GM19455 (cell line): ENCODE results near the gene SPARC.

Source experiments
- ATAC-seq: cut with Tn5 transposase; IDR thresholded peaks from one replicate; pipeline ENCODE4 v1.9.1; 2021; ENCODE audit not compliant: unreplicated experiment

The SPARC gene

GRCh38 chr5:151679421-151680155, 7.1 kb downstream of the SPARC start:
- ATAC-seq, result no peak

GRCh38 chr5:151678713-151679112, 8.0 kb downstream of the SPARC start:
- ATAC-seq, result no peak

GRCh38 chr5:151677776-151678545, 8.8 kb downstream of the SPARC start:
- ATAC-seq, result no peak

- no peak for ATAC-seq
These were observed 10.0 kb downstream of the SPARC start for GRCh38 chr5:151676719-151677118.

- ATAC-seq, result no peak
These were observed 10.4 kb downstream of the SPARC start for GRCh38 chr5:151676314-151676712.

- ATAC-seq, result no peak
These were observed 11.0 kb downstream of the SPARC start for GRCh38 chr5:151675611-151676313.

- ATAC-seq, result no peak
These were observed 11.8 kb downstream of the SPARC start for GRCh38 chr5:151674626-151675610.

- no peak for ATAC-seq
These were observed 13.3 kb downstream of the SPARC start for GRCh38 chr5:151673421-151673820.

GRCh38 chr5:151672516-151672915, 14.2 kb downstream of the SPARC start:
- no peak for ATAC-seq

GRCh38 chr5:151671950-151672349, 14.8 kb downstream of the SPARC start:
- ATAC-seq, result no peak

GRCh38 chr5:151670953-151671636, 15.6 kb downstream of the SPARC start:
- no peak for ATAC-seq

- ATAC-seq, result no peak
These were observed 16.5 kb downstream of the SPARC start for GRCh38 chr5:151670083-151670686.

- ATAC-seq, result no peak
These were observed 19.6 kb downstream of the SPARC start for GRCh38 chr5:151667083-151667482.

GRCh38 chr5:151665613-151666012, 21.1 kb downstream of the SPARC start:
- ATAC-seq, result no peak

GRCh38 chr5:151664694-151665585, 21.8 kb downstream of the SPARC start:
- no peak for ATAC-seq

GRCh38 chr5:151663617-151664293, 23.0 kb downstream of the SPARC start:
- ATAC-seq, result no peak

- peak; percentile 51 for ATAC-seq
These were observed 23.9 kb downstream of the SPARC start for GRCh38 chr5:151662805-151663204.
